Vagina (tissue), 2 donors: ENCODE results near the gene AFAP1. TPM values are rescaled to one million over a fixed set of nuclear protein-coding genes. Genes with fewer than 3 reads are reported as not detected.
A peak's percentile ranks its signal among the peaks of the same experiment; 100 is the strongest.

Source experiments
- DNase-seq, 2 donors: peaks; one replicate each; pipeline ENCODE4 v3.0.0-alpha.2; 2017; ENCODE audit errors: extremely low spot score in 2 of 2
- H3K27ac ChIP-seq: fragments of 200-600 bp; sonication (generic); one replicate; pipeline ENCODE4 v1.5.1; 2019
- H3K27me3 ChIP-seq: fragments of 200-600 bp; sonication (generic); one replicate; pipeline ENCODE4 v1.5.1; 2019
- H3K36me3 ChIP-seq, 2 donors: fragments of 200-600 bp; sonication (generic); one replicate each; pipeline ENCODE4 v1.5.1; 2017 to 2019
- H3K4me1 ChIP-seq: fragments of 200-600 bp; sonication (generic); one replicate; pipeline ENCODE4 v1.5.1; 2019
- H3K4me3 ChIP-seq, 2 donors: fragments of 200-600 bp; sonication (generic); 1 replicate in 1 of 2; 2 replicates in 1 of 2; pipeline ENCODE4 v1.5.1; 2016 to 2019
- H3K9me3 ChIP-seq: fragments of 200-600 bp; sonication (generic); one replicate; pipeline ENCODE4 v1.5.1; 2019
- POLR2A ChIP-seq, 2 donors: fragments of 450-650 bp; IDR thresholded peaks; one replicate each; pipeline ENCODE4 v1.6.1; 2017; ENCODE audit warnings: antibody characterized with exemption in 2 of 2, mild to moderate bottlenecking in 2 of 2, moderate library complexity in 2 of 2
- POLR2AphosphoS5 ChIP-seq, 2 donors: sonication (generic); formaldehyde crosslinking; IDR thresholded peaks; one replicate each; pipeline ENCODE4 v1.9.0; 2017; ENCODE audit warnings: antibody characterized with exemption in 2 of 2, mild to moderate bottlenecking in 2 of 2, low read depth in 1 of 2; ENCODE audit not compliant: insufficient read depth in 1 of 2
- intact Hi-C: fragments of 100-400 bp; cut with DNase I; formaldehyde crosslinking; loops from one replicate; pipeline ENCODE4 v1.15.1; 2023
- total RNA-seq: library from RNA; depleted of rRNA; stranded (reverse); fragments of >200 nt; gene quantifications from one replicate; pipeline ENCODE4 v1.2.3, GENCODE V29; 2016
- TF ChIP-seq, protein P1 (sequence below), 3 experiments: fragments of 450-650 bp in 2 of 3; fragments of 200-600 bp in 1 of 3; sonication (generic) in 1 of 3; IDR thresholded peaks; one replicate each; pipeline ENCODE4 v1.5.1; 2017 to 2019; ENCODE audit warnings: antibody characterized with exemption in 3 of 3, mild to moderate bottlenecking in 2 of 3, moderate library complexity in 2 of 3

Gene AFAP1
- total RNA-seq, 1 donor from 2014 or later: 20.4 TPM

- Histone ChIP-seq H3K27me3 (no peaks in the 10 kb centered on the region), H3K36me3 (no peaks in the 10 kb centered on the region), H3K4me1 (peaks cover 53% of the 10 kb centered on the region), H3K9me3 (no peaks in the 10 kb centered on the region), H3K27ac (peak overlapping the region; percentile 78), H3K4me3 (no peak overlapping the region)
- DNase-seq: no peak
- intact Hi-C loops: no loop called here
- TF ChIP-seq, protein P1, sequence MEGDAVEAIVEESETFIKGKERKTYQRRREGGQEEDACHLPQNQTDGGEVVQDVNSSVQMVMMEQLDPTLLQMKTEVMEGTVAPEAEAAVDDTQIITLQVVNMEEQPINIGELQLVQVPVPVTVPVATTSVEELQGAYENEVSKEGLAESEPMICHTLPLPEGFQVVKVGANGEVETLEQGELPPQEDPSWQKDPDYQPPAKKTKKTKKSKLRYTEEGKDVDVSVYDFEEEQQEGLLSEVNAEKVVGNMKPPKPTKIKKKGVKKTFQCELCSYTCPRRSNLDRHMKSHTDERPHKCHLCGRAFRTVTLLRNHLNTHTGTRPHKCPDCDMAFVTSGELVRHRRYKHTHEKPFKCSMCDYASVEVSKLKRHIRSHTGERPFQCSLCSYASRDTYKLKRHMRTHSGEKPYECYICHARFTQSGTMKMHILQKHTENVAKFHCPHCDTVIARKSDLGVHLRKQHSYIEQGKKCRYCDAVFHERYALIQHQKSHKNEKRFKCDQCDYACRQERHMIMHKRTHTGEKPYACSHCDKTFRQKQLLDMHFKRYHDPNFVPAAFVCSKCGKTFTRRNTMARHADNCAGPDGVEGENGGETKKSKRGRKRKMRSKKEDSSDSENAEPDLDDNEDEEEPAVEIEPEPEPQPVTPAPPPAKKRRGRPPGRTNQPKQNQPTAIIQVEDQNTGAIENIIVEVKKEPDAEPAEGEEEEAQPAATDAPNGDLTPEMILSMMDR (IDR thresholded peaks at IDR 0.05): no peak
- no peak for TF ChIP-seq POLR2A (IDR thresholded peaks at IDR 0.05)
- TF ChIP-seq POLR2AphosphoS5 (IDR thresholded peaks at IDR 0.05; ENCODE audit: insufficient read depth in 1 of 2, low read depth in 1 of 2): no peak
Observed at GRCh38 chr4:7827566-7827965, 112.1 kb downstream of the AFAP1 start.

- TF ChIP-seq, protein P1 (IDR thresholded peaks at IDR 0.05): no peak
- TF ChIP-seq POLR2A (IDR thresholded peaks at IDR 0.05): no peak
- no peak for TF ChIP-seq POLR2AphosphoS5 (IDR thresholded peaks at IDR 0.05; ENCODE audit: insufficient read depth in 1 of 2, low read depth in 1 of 2)
- intact Hi-C loops: no loop called here
- DNase-seq: no peak
- H3K27me3 ChIP-seq: no peaks in the 10 kb centered on the region
- no peak overlapping the region for H3K4me3 ChIP-seq
- peaks cover 53% of the 10 kb centered on the region for H3K4me1 ChIP-seq
- no peaks in the 10 kb centered on the region for H3K9me3 ChIP-seq
- H3K27ac ChIP-seq: peak overlapping the region; percentile 78
- no peaks in the 10 kb centered on the region for H3K36me3 ChIP-seq
Observed at GRCh38 chr4:7826909-7827306, 112.8 kb downstream of the AFAP1 start.

DNA sequence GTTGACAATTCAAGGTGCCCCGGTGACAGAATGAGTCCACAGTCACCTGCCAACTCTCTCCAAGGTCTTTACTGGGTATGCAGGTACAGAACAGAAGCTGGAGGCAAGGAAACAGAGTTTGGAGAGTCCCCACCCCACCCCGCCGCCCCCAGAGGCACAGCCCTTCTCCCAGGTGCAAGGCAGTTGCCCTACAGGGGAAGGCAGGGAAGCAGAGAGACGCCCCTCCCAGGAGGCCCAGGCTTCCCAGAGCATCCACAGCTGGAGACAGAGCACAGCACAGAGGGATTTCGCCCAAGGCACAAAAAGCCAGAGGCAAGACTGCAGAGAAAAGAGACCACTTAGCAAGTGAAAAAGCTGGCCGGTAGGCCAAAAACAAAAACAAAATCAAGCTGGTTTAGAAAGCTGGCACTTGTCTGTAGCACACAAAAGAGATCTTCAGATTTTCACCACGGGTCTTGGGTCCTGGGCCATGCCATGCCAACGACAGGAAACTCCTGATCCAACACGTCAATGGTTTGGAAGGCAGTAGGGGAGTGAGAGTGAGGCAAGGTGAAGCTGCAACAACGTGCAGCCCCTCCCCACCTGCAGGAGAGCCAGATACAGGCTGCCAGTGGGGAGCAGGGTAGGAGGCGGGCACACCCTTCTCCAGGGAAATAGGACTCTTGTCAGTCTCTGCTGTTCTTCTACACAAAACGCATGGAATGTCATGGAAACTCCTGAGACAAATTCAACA lies 113.3 kb downstream of the AFAP1 start:
- TF ChIP-seq, protein P1 (IDR thresholded peaks at IDR 0.05): no peak
- TF ChIP-seq POLR2A (IDR thresholded peaks at IDR 0.05) (no peak), POLR2AphosphoS5 (IDR thresholded peaks at IDR 0.05; ENCODE audit: insufficient read depth in 1 of 2, low read depth in 1 of 2) (no peak)
- no peaks in the 10 kb centered on the region for H3K36me3 ChIP-seq
- H3K27me3 ChIP-seq: no peaks in the 10 kb centered on the region
- peak overlapping the region; percentile 14 for H3K27ac ChIP-seq
- H3K4me3 ChIP-seq: no peak overlapping the region
- peaks cover 53% of the 10 kb centered on the region for H3K4me1 ChIP-seq
- intact Hi-C loops: no loop called here
- DNase-seq: no peak
- H3K9me3 ChIP-seq: no peaks in the 10 kb centered on the region

GRCh38 chr4:7824218-7824617 lies 115.4 kb downstream of the AFAP1 start:
- H3K4me1 ChIP-seq: peaks cover 49% of the 10 kb centered on the region
- DNase-seq: no peak
- TF ChIP-seq, protein P1 (IDR thresholded peaks at IDR 0.05): no peak
- no peak for TF ChIP-seq POLR2AphosphoS5 (IDR thresholded peaks at IDR 0.05; ENCODE audit: insufficient read depth in 1 of 2, low read depth in 1 of 2)
- no peak for TF ChIP-seq POLR2A (IDR thresholded peaks at IDR 0.05)
- peak overlapping the region; percentile 81 for H3K27ac ChIP-seq
- H3K27me3 ChIP-seq: no peaks in the 10 kb centered on the region
- H3K36me3 ChIP-seq: no peaks in the 10 kb centered on the region
- intact Hi-C loops: no loop called here
- H3K4me3 ChIP-seq: no peak overlapping the region
- no peaks in the 10 kb centered on the region for H3K9me3 ChIP-seq

DNA sequence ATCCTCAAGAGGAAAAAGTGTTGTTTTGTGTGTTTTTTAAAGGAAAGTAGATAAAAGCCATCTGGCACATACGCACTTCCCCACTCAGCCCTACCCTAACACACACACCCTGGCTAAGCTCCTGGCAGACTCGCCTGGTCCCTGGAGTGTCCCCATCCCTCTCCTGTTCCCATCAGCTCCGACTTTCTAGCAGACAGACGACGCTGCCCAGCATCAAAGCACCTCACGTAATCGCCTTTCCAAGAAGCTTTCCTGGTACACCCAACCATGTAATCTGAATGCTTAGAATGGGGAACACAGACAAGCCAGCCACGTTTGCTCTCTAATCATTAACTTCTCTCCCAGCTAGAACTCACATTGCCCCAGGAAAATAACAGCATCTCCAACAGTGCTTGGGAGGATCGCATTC lies 116.2 kb downstream of the AFAP1 start:
- H3K9me3 ChIP-seq: no peaks in the 10 kb centered on the region
- intact Hi-C loops: loop anchor here (2.0 kb wide), 1 partner anchor 55 kb away; no protein-coding TSS in a partner anchor
- H3K27ac ChIP-seq: peak overlapping the region; percentile 81
- no peak for TF ChIP-seq POLR2A (IDR thresholded peaks at IDR 0.05)
- TF ChIP-seq POLR2AphosphoS5 (IDR thresholded peaks at IDR 0.05; ENCODE audit: insufficient read depth in 1 of 2, low read depth in 1 of 2): no peak
- TF ChIP-seq, protein P1 (IDR thresholded peaks at IDR 0.05): no peak
- DNase-seq: no peak
- H3K4me1 ChIP-seq: peaks cover 41% of the 10 kb centered on the region
- no peaks in the 10 kb centered on the region for H3K27me3 ChIP-seq
- H3K36me3 ChIP-seq: no peaks in the 10 kb centered on the region
- no peak overlapping the region for H3K4me3 ChIP-seq
